ENCODE measurements around the gene ALDH1A2.

DNA sequence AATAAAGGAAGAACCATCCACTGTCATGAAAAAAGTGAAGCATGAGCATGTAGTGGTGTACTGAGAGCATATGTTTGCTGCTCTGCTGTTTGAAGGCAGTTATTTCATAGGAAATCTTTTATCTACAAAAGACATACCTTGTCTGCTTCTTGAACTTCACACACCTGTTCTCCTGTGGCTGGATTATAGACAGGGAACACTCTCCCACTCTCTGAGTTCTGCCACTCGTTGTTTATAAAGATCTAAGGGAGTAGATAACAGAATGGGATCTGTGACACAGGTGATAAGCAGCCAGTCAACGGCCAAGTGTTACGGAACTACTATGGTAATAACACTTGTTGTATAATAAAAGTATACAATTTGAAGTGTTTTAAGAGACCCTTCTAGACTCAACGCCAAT lies 51.5 kb downstream of the ALDH1A2 start:
- TF ChIP-seq EZH2phosphoT487 (conservative IDR thresholded peaks at IDR 0.05; ENCODE audit: low read length) = no peak
- TF ChIP-seq, protein P1, sequence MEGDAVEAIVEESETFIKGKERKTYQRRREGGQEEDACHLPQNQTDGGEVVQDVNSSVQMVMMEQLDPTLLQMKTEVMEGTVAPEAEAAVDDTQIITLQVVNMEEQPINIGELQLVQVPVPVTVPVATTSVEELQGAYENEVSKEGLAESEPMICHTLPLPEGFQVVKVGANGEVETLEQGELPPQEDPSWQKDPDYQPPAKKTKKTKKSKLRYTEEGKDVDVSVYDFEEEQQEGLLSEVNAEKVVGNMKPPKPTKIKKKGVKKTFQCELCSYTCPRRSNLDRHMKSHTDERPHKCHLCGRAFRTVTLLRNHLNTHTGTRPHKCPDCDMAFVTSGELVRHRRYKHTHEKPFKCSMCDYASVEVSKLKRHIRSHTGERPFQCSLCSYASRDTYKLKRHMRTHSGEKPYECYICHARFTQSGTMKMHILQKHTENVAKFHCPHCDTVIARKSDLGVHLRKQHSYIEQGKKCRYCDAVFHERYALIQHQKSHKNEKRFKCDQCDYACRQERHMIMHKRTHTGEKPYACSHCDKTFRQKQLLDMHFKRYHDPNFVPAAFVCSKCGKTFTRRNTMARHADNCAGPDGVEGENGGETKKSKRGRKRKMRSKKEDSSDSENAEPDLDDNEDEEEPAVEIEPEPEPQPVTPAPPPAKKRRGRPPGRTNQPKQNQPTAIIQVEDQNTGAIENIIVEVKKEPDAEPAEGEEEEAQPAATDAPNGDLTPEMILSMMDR (IDR thresholded peaks at IDR 0.05; ENCODE audit: insufficient read depth, low read length, poor library complexity, severe bottlenecking) = no peak

All from SU-DHL-6 (cell line).